ENCODE data around the gene PMP22. TPM values are rescaled to one million over a fixed set of nuclear protein-coding genes. Genes with fewer than 3 reads are reported as not detected.

The PMP22 gene
- total and polyA plus RNA-seq, 2 of the 13 experiments (the other 11 are each of a cell fraction or from before 2014, with no cell fraction given) = 5.7 to 6.2 TPM

DNA sequence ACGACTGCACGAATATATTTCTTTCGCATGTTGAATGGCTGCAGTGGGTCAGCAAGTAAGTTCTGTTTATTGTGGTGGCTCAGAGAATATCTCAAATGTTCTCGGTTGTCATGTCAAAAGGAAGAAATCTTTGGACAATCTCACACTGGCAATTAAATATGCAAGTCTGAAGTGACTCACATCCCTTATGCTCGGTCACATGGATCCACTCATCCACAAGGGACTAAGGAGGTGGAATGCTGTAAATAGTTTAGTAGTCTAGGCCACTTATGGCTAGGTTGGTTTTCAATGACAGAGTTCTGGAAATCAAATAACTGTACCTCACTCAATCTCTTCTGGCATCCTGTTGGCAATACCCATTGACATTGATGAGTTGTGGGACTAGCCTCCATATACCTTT is 33.0 kb upstream of the PMP22 start:
- Histone ChIP-seq H3K27ac (ENCODE audit: extremely low read length, insufficient read depth, low read length) (no peak overlapping the region), H3K4me1 (ENCODE audit: insufficient read depth, low read length) (no peaks in the 10 kb centered on the region), H3K9ac (ENCODE audit: insufficient read depth, low read depth, low read length) (no peak overlapping the region), H4K20me1 (ENCODE audit: insufficient read depth, low read length) (no peaks in the 10 kb centered on the region), H2AFZ (ENCODE audit: low read length) (no peak overlapping the region), H3K36me3 (replicated peaks in 1 of 2; ENCODE audit: control insufficient read depth in 1 of 2, insufficient read depth in 2 of 2, low read length in 2 of 2) (no peaks in the 10 kb centered on the region), H3K79me2 (ENCODE audit: insufficient read depth, low read length) (no peaks in the 10 kb centered on the region), H3K4me2 (ENCODE audit: low read depth, low read length) (no peak overlapping the region), H3K4me3 (replicated peaks in 1 of 3; ENCODE audit: insufficient read depth in 1 of 3, low read depth in 2 of 3, low read length in 3 of 3) (no peak overlapping the region), H3K27me3 (ENCODE audit: control insufficient read depth in 1 of 2, insufficient read depth in 2 of 2, low read length in 2 of 2) (peaks cover 0 to 8% of the 10 kb centered on the region in 2 experiments; a peak in 2 of 5 replicates), H3K9me3 (ENCODE audit: low read length) (no peaks in the 10 kb centered on the region)
- FAIRE-seq (no peak), DNase-seq (ENCODE audit: low spot score) (no peak), ATAC-seq (no peak)
- ChIA-PET POLR2A (no interaction called here), CTCF (ENCODE audit: low intra/inter-chr PET ratio, low total read pairs) (no interaction called here)
- in situ Hi-C loops (cut with HindIII; ENCODE audit: extremely low pct_ligation_motif_present, low pct_unique_long_range_greater_than_20kb) = no loop called here
- WGBS (ENCODE audit: low lambda C conversion rate) = 58% methylated on average over 5 of the region's 5 CpGs
- TF ChIP-seq SRSF9 (IDR thresholded peaks at IDR 0.05; ENCODE audit: borderline replicate concordance, insufficient read depth, low read depth, low read length, poor library complexity, severe bottlenecking) = no peak
- TF ChIP-seq CENPBD1 (CRISPR knock-in tag; IDR thresholded peaks at IDR 0.05; ENCODE audit: borderline replicate concordance, low read depth) = no peak
- TF ChIP-seq RBAK (CRISPR knock-in tag; IDR thresholded peaks at IDR 0.05) = no peak
- TF ChIP-seq MAX (IDR thresholded peaks at IDR 0.05) = no peak
- BruUV-seq (replicated peaks) = no TSS peak
- intact Hi-C loops (cut with micrococcal nuclease; ENCODE audit: unreplicated experiment) = no loop called here

GRCh38 chr17:15293558-15293957 is 28.4 kb upstream of the PMP22 start:
- H3K27me3 ChIP-seq (ENCODE audit: control insufficient read depth in 1 of 2, insufficient read depth in 2 of 2, low read length in 2 of 2) = peaks cover 0 to 16% of the 10 kb centered on the region in 2 experiments; a peak in 2 of 5 replicates
- BruUV-seq (replicated peaks) = no TSS peak
- ChIA-PET POLR2A (no interaction called here), CTCF (ENCODE audit: low intra/inter-chr PET ratio, low total read pairs) (no interaction called here)
- no peaks in the 10 kb centered on the region for H4K20me1 ChIP-seq (ENCODE audit: insufficient read depth, low read length)
- H2AFZ ChIP-seq (ENCODE audit: low read length) = no peak overlapping the region
- ATAC-seq = no peak
- no peak for DNase-seq (ENCODE audit: low spot score)
- no peaks in the 10 kb centered on the region for H3K79me2 ChIP-seq (ENCODE audit: insufficient read depth, low read length)
- H3K36me3 ChIP-seq (replicated peaks in 1 of 2; ENCODE audit: control insufficient read depth in 1 of 2, insufficient read depth in 2 of 2, low read length in 2 of 2) = no peaks in the 10 kb centered on the region
- no peak overlapping the region for H3K9ac ChIP-seq (ENCODE audit: insufficient read depth, low read depth, low read length)
- H3K9me3 ChIP-seq (ENCODE audit: low read length) = no peaks in the 10 kb centered on the region
- no peak overlapping the region for H3K27ac ChIP-seq (ENCODE audit: extremely low read length, insufficient read depth, low read length)
- intact Hi-C loops (cut with micrococcal nuclease; ENCODE audit: unreplicated experiment) (no loop called here), in situ Hi-C loops (cut with HindIII; ENCODE audit: extremely low pct_ligation_motif_present, low pct_unique_long_range_greater_than_20kb) (no loop called here)
- FAIRE-seq = no peak
- TF ChIP-seq ETV5 (CRISPR knock-in tag; IDR thresholded peaks at IDR 0.05; ENCODE audit: borderline replicate concordance) = no peak
- 40% methylated on average over 3 of the region's 3 CpGs for WGBS (ENCODE audit: low lambda C conversion rate)
- no peak overlapping the region for H3K4me2 ChIP-seq (ENCODE audit: low read depth, low read length)
- peaks cover 8% of the 10 kb centered on the region; the same call in 1 of the 2 replicates for H3K4me1 ChIP-seq (ENCODE audit: insufficient read depth, low read length)
- no peak overlapping the region for H3K4me3 ChIP-seq (replicated peaks in 1 of 3; ENCODE audit: insufficient read depth in 1 of 3, low read depth in 2 of 3, low read length in 3 of 3)

Measured in HepG2 (cell line).